GM10248 (cell line): ENCODE measurements around the gene XPO5.
"Not testable (repeated sequence)": the region's sequence is repeated elsewhere in the genome, so short reads cannot be mapped to it uniquely, and the experiment has no call there.

ENCODE experiments used
- CTCF ChIA-PET: fragments of 300-600 bp; sonication (Branson Sonifier 250); formaldehyde crosslinking; extraction: SDS; loops from one replicate; lab custom pipeline; 2021; ENCODE audit warnings: antibody characterized with exemption; lab: Yijun Ruan, JAX
- POLR2A ChIA-PET: fragments of 350-650 bp; sonication (Branson Sonifier 250); formaldehyde crosslinking; extraction: SDS; loops from one replicate; lab custom pipeline; 2020; ENCODE audit warnings: antibody characterized with exemption; lab: Yijun Ruan, JAX
- DNase-seq: peaks from one replicate; pipeline ENCODE4 v3.0.0; 2012; ENCODE audit errors: extremely low spot score
- TF ChIP-seq, protein P1 (sequence below): IDR thresholded peaks from 2 replicates; pipeline ENCODE4 v1.5.1; 2012; ENCODE audit warnings: mild to moderate bottlenecking, low read depth; ENCODE audit errors: extremely low read depth, missing control alignments, control extremely low read depth

The XPO5 gene

DNA sequence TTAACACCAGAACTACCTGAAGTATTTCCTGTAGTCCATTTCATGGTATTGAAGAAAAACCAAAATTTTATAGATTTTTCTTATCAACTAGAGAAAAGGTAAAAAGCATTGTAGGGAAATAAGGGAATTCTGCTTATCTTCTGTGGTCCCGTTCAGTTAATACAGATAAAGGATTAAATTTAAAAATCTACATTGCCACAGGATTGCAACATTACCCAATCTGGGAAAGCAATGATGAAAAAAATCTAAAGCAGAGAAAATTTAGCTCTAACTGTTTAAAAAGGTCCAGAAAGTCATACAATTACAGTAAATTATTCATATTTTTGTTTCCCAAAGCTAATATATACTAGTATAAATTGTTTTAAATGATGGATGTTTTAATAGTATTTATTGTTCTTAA, 18.1 kb upstream of the XPO5 start:
- ChIA-PET POLR2A (no interaction called here), CTCF (interaction anchor here (1.1 to 4.1 kb wide), 3 partner anchors 10 to 485 kb away, joined by 3 to 23 read pairs (median 4); no protein-coding TSS in a partner anchor)
- TF ChIP-seq, protein P1, sequence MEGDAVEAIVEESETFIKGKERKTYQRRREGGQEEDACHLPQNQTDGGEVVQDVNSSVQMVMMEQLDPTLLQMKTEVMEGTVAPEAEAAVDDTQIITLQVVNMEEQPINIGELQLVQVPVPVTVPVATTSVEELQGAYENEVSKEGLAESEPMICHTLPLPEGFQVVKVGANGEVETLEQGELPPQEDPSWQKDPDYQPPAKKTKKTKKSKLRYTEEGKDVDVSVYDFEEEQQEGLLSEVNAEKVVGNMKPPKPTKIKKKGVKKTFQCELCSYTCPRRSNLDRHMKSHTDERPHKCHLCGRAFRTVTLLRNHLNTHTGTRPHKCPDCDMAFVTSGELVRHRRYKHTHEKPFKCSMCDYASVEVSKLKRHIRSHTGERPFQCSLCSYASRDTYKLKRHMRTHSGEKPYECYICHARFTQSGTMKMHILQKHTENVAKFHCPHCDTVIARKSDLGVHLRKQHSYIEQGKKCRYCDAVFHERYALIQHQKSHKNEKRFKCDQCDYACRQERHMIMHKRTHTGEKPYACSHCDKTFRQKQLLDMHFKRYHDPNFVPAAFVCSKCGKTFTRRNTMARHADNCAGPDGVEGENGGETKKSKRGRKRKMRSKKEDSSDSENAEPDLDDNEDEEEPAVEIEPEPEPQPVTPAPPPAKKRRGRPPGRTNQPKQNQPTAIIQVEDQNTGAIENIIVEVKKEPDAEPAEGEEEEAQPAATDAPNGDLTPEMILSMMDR: no peak
- DNase-seq: no peak

DNA sequence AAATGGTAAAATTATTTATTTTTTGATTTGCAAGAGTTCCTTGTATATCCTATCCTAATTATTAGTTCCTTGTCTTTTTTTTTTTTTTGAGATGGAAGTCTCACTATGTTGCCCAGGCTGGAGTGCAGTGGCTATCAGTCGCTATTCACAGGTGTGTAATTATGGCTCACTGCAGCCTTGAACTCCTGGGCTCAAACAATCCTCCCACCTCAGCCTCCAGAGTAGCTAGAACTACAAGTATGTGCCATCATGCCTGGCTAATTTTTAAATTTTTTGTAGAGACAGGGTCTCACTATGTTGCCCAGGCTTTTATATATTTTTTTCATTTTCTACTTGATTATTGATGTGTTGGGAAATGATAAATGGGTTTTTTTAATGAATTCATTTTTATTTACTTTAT, 13.7 kb upstream of the XPO5 start:
- CTCF ChIA-PET: interaction anchor here (1.5 to 1.6 kb wide), 2 partner anchors 13 to 21 kb away, joined by 4 read pairs; no protein-coding TSS in a partner anchor
- POLR2A ChIA-PET, DNase-seq: not testable (repeated sequence)

DNA sequence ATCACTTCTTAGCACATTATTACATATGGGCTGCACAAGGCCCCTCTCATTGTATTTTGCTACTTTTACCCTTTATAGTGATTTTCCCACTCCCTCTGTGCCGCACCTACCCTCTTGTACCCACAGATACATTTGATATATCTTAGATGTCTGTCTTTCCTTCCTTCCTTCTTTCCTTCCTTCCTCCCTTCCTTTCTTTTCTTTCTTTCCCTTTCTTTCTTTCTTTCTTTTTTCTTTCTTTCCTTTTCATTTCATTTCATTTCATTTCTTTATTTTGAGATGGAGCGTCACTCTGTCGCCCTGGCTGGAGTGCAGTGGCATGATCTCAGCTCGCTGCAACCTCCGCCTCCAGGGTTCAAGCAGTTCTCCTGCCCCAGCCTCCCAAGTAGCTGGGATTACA, 12.4 kb upstream of the XPO5 start:
- TF ChIP-seq, protein P1: no peak
- ChIA-PET POLR2A (no interaction called here), CTCF (interaction anchor here (1.5 to 2.0 kb wide), 2 partner anchors 9 to 20 kb away, joined by 3 to 11 read pairs; no protein-coding TSS in a partner anchor)
- no peak for DNase-seq

DNA sequence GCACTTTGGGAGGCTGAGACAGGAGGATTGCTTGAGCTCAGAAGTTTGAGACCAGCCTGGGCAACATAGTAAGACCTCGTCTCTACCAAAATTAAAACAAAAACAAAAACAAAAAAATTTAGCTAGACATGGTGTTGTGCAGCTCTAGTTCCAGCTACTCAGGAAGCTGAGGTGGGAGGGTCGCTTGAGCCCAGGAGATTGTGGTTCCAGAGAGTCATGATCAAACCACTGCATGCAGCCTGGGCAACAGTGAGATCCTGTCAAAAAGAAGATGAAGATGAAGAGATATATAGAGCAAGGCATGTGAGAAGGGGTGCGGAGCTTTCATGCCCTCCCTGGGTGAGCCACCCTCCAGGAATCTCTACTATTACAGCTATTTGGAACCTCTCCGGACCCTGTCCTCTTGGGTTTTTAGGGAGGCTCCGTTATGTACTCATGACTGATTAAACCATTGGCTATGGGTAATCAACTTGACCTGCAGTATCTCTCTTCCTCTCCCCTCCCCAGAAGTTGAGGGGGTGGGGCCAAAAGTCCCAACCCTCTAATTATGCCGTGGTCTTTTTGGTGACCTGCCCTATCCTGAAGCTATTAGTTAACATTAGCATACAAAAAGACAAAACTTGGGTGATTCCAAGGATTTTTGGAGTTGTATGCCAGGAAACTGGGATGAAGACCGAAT, 9.2 kb upstream of the XPO5 start:
- POLR2A ChIA-PET: no interaction called here
- DNase-seq: no peak
- CTCF ChIA-PET: interaction anchor here (0.8 to 1.8 kb wide), 4 partner anchors 12 to 78 kb away, joined by 3 to 8 read pairs (median 4); no protein-coding TSS in a partner anchor
- TF ChIP-seq, protein P1: no peak

DNA sequence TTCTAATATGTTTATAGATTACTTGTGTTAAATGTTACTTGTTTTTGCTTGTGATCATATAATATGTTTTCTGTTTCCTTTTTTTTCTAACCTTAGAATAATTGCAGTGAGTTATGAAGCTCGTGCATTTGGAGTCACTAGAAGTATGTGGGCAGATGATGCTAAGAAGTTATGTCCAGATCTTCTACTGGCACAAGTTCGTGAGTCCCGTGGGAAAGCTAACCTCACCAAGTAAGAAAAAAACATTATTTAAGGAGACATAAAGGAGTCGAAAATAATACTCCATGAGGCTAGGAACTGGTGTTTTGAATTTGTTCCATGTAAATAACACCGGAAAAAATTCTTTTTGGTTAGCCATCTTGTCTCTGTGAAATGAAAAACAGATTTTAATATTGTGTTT, 7.1 kb upstream of the XPO5 start:
- ChIA-PET POLR2A (no interaction called here), CTCF (interaction anchor here (0.9 to 2.0 kb wide), 3 partner anchors 12 to 25 kb away, joined by 3 to 12 read pairs (median 3); no protein-coding TSS in a partner anchor)
- TF ChIP-seq, protein P1: no peak
- DNase-seq: no peak

DNA sequence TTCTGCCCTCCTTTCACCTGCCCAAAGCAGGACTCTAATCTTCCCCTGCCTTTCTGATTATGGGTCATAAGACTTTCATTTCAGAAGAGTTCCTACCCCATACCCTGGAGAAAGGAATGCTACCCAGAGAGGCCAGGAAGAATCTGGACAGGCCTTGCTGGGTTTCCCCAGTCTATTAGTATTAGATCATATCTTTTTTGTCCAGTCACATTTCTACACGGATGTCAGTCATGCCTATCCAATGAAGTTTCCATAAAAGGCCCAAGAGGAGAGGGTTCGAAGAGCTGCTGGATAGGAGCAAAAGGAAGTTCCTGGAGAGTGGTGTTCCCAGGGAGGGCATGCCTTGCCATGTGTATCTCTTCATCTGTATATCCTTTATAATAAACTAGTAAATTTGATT, 3.3 kb upstream of the XPO5 start:
- DNase-seq: no peak
- TF ChIP-seq, protein P1: no peak
- ChIA-PET POLR2A (no interaction called here), CTCF (interaction anchor here (1.0 kb wide), 1 partner anchor 9 kb away, joined by 3 read pairs; no protein-coding TSS in a partner anchor)

DNA sequence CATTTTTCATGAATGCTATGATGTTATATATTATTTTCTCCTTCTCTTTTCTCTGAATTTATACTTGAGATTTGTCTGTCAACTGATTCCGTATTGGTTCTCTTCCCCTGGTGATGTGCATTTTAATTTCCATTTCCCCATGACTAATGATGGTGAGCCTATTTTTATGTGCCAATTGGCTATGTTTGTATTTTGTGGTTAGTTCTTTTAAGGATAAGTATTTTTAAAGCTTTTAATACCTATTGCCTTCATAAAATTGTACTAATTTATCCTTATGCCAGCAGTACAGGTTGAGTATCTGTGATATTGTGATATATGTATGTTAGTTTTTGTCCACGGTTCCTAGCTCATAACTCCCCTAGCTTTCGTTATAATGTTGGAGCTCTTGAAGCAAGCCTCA, 2.9 kb upstream of the XPO5 start:
- CTCF ChIA-PET: interaction anchor here (1.0 kb wide), 1 partner anchor 9 kb away, joined by 3 read pairs; no protein-coding TSS in a partner anchor
- POLR2A ChIA-PET: no interaction called here
- TF ChIP-seq, protein P1: no peak
- no peak for DNase-seq
